22Rv1 (cell line): ENCODE results near the gene KRT8.

ENCODE experiments used
- CTCF ChIP-seq: fragments of 450-650 bp; IDR thresholded peaks from 2 replicates; pipeline ENCODE4 v1.5.1; 2017; ENCODE audit warnings: mild to moderate bottlenecking
- ZFX ChIP-seq: fragments of 450-650 bp; IDR thresholded peaks from 2 replicates; pipeline ENCODE4 v1.6.1; 2017; ENCODE audit warnings: antibody characterized with exemption, borderline replicate concordance

GRCh38 chr12:52953181-52953841 lies 48.4 kb upstream of the KRT8 start:
- TF ChIP-seq CTCF (no peak), ZFX (no peak)
